Spinal cord (tissue), 10 donors: ENCODE data around the gene CHMP4A. TPM values are rescaled to one million over a fixed set of nuclear protein-coding genes. Genes with fewer than 3 reads are reported as not detected.
A peak's percentile ranks its signal among the peaks of the same experiment; 100 is the strongest.

ENCODE experiments used
- DNase-seq, 6 donors: peaks; one replicate each; pipeline versions ENCODE4 v3.0.0 to v3.0.0-alpha.2; 2013 to 2015; ENCODE audit warnings: low spot score in 6 of 6, low read depth in 4 of 6
- H3K27ac ChIP-seq: one replicate; pipeline ENCODE4 v1.5.1; 2013; ENCODE audit warnings: low read depth, low read length, control low read depth
- H3K27me3 ChIP-seq: one replicate; pipeline ENCODE4 v1.6.1; 2013; ENCODE audit warnings: low read length; ENCODE audit not compliant: control insufficient read depth, insufficient read depth
- H3K36me3 ChIP-seq: one replicate; pipeline ENCODE4 v1.6.1; 2013; ENCODE audit warnings: low read length; ENCODE audit not compliant: control insufficient read depth, insufficient read depth
- H3K4me1 ChIP-seq: one replicate; pipeline ENCODE4 v1.6.1; 2013; ENCODE audit warnings: low read length; ENCODE audit not compliant: control insufficient read depth, insufficient read depth
- H3K4me3 ChIP-seq: one replicate; pipeline ENCODE4 v1.5.1; 2013; ENCODE audit warnings: low read depth, low read length, control low read depth
- H3K9me3 ChIP-seq: one replicate; pipeline ENCODE4 v1.6.1; 2013; ENCODE audit warnings: low read length; ENCODE audit not compliant: control insufficient read depth, insufficient read depth
- WGBS: methylation state at CpG from one replicate; pipeline ENCODE4 v1.1.5; 2013; ENCODE audit warnings: missing lambda C conversion rate; ENCODE audit not compliant: insufficient coverage; 5-methylcytosine and 5-hydroxymethylcytosine counted together
- polyA plus RNA-seq, 2 donors: library from polyadenylated mRNA; unstranded; fragments of 120-200 nt; gene quantifications; one replicate each; pipeline ENCODE4 v1.2.1, GENCODE V29; 2013; ENCODE audit not compliant: insufficient read length in 2 of 2
- total RNA-seq, 2 donors: library from RNA; depleted of rRNA in 1 of 2; stranded (reverse); fragments of 120-200 nt in 1 of 2; fragments of >200 nt in 1 of 2; gene quantifications; one replicate each; pipeline versions ENCODE4 v1.2.3 to v1.2.4, GENCODE V29; 2013 to 2014
- donor health status: healthy.

CHMP4A gene
- total and polyA plus RNA-seq, 4 donors = 23.2 to 62.9 (median 46.5) TPM

DNA sequence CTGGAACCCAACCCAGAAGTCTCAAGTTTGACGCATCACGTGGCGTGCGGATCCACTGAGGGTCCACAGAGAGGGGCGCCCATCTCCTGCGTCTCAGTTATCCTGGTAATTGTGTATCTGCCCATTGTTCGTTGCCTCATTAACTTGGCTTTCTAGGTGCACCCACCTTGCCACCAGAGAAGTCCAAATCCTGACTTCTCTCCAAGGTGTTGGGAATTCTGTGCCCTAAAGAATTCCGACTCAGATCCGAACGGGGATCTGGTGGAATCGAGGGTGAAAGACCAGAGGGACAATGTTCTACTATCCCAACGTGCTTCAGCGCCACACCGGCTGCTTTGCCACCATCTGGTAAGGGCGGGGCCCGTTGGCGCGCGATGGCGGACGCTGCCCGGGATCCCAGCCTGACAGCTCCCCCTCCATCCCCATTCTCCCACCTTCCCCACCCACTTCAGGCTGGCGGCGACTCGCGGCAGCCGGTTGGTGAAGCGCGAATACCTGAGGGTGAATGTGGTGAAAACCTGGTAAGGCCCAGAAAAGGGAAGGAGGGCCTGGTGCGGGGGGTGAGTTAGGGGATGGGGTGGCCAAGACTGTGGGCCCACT, 40.9 kb downstream of the CHMP4A start:
- DNase-seq = peak in 2 of 6 donors; percentile 69 to 71
- H3K4me1 ChIP-seq = peaks cover 34% of the 10 kb centered on the region
- H3K9me3 ChIP-seq = no peaks in the 10 kb centered on the region
- peaks cover 45% of the 10 kb centered on the region for H3K36me3 ChIP-seq
- WGBS = under 1% methylated on average over 28 of the region's 30 CpGs
- peak overlapping the region; percentile 79 for H3K27ac ChIP-seq
- H3K4me3 ChIP-seq = peak overlapping the region; percentile 79
- H3K27me3 ChIP-seq = no peaks in the 10 kb centered on the region

DNA sequence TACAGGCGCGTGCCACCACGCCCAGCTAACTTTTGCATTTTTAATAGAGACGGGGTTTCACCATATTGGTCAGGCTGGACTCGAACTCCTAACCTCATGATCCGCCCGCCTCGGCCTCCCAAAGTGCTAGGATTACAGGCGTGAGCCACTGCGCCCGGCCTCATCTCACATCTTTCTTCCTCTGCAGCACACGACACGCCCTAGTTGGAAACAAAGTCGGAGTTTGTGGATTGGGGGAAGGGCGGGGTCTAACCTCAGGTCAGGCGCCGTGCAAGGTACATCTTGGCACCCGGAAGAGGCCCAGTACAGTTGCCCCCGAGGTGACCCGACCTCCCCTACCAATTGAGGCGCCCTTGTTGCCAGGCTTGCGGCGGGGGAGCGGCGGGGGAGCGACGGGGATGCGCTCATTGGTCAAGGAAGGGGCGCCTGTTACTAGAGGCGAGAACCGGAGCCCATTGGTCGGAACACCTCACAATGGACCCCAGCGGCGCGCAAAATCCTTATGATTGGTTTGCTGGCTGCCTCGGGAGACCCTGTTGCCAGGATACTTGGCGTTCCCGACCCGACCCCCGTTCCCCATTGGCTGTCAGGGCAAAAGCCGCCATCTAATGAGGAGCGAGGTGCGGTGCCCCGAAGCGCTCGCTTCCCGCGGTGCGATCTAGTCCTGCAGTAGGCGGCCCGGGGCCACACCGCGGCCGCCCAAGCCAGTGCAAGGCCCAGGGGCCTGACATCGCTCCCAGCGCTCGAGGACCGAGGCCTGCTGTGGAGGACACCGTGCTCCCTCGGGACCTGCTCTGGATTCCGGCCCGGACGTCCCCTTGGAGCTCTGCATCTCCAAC, 41.6 kb downstream of the CHMP4A start, which contains the start of gene REC8:
Gene REC8 (plus strand): TSS at position 659 of the 839 bp plus-strand sequence. CDS start 473 bp downstream, outside the sequence.
- H3K27ac ChIP-seq = peak within 1 kb of the TSS; percentile 79

DNA sequence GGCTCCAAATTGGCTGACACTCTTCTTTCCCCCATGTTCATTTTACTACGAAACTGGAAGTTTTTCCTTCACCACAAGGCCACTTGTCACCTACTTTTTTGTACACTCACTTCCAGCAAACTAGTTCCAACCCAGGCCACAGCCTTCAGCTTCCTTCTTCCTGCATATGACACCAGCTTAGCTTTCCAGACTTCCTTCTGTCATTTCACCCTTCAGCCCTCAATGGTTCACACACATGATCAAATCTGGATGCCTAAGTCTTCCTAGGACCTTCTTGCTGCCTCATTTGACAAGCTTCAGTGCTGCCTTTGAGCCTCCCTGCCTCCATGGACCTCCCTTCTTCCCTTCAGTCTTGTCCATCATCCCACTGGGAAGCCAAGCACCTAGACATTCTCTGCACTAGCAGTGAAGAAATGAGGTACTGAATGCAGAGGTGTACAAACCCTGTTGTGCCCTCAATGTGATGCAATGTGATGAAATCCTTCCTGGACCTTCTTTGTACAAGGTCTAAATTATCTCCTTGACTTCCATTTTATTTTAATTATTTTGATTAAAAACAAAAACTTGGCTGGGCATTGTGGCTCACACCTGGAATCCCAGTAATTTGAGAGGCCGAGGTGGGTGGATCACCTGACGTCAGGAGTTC, 45.7 kb downstream of the CHMP4A start:
- H3K9me3 ChIP-seq = no peaks in the 10 kb centered on the region
- peaks cover 29% of the 10 kb centered on the region for H3K4me1 ChIP-seq
- H3K36me3 ChIP-seq = peaks cover 45% of the 10 kb centered on the region
- DNase-seq = no peak
- H3K27ac ChIP-seq = no peak overlapping the region
- 91% methylated on average over 3 of the region's 3 CpGs for WGBS
- H3K4me3 ChIP-seq = no peak overlapping the region
- no peaks in the 10 kb centered on the region for H3K27me3 ChIP-seq

More for the DNA sequence above, 41.6 kb downstream of the CHMP4A start, which contains the start of gene REC8:
- Histone ChIP-seq H3K4me3 (peak within 1 kb of the TSS; percentile 79), H3K36me3 (peaks cover 41% of the 10 kb centered on the region), H3K27me3 (no peaks in the 10 kb centered on the region), H3K4me1 (peaks cover 34% of the 10 kb centered on the region), H3K9me3 (no peaks in the 10 kb centered on the region)
- 6% methylated on average over 55 of the region's 63 CpGs for WGBS
- DNase-seq = peak; percentile 86 to 99 (median 96)

DNA sequence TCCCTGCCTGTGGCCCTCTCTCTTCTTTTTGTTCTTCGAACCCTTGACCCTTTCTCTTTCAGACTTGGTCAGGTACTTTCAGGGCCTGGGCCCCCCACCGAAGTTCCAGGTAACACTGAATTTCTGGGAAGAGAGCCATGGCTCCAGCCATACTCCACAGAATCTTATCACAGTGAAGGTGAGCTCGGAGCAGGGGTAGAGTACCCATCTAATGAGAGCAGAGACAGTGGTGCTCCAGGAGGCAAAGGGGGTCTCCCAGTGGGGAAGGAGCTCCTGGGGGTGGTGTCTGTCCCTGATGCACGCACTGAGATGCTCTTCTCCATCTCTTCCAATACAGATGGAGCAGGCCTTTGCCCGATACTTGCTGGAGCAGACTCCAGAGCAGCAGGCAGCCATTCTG, 47.5 kb downstream of the CHMP4A start:
- Histone ChIP-seq H3K9me3 (no peaks in the 10 kb centered on the region), H3K4me3 (no peak overlapping the region), H3K27ac (no peak overlapping the region), H3K27me3 (no peaks in the 10 kb centered on the region), H3K4me1 (peaks cover 29% of the 10 kb centered on the region), H3K36me3 (peaks cover 51% of the 10 kb centered on the region)
- 95% methylated on average over 3 of the region's 5 CpGs for WGBS
- no peak for DNase-seq

DNA sequence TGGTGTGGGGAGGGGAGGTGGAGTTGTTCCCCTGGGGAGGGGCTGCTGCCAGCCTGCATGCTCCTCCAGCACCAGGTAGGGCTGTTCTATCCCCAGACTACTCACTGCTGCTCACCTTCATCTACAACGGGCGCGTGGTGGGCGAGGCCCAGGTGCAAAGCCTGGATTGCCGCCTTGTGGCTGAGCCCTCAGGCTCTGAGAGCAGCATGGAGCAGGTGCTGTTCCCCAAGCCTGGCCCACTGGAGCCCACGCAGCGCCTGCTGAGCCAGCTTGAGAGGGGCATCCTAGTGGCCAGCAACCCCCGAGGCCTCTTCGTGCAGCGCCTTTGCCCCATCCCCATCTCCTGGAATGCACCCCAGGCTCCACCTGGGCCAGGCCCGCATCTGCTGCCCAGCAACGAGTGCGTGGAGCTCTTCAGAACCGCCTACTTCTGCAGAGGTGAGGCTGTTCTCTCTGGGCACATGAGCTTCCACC, 48.7 kb downstream of the CHMP4A start:
- Histone ChIP-seq H3K4me3 (no peak overlapping the region), H3K4me1 (peaks cover 32% of the 10 kb centered on the region), H3K9me3 (no peaks in the 10 kb centered on the region), H3K27ac (no peak overlapping the region), H3K36me3 (peaks cover 63% of the 10 kb centered on the region), H3K27me3 (no peaks in the 10 kb centered on the region)
- DNase-seq = no peak
- WGBS = 95% methylated on average over 14 of the region's 14 CpGs

DNA sequence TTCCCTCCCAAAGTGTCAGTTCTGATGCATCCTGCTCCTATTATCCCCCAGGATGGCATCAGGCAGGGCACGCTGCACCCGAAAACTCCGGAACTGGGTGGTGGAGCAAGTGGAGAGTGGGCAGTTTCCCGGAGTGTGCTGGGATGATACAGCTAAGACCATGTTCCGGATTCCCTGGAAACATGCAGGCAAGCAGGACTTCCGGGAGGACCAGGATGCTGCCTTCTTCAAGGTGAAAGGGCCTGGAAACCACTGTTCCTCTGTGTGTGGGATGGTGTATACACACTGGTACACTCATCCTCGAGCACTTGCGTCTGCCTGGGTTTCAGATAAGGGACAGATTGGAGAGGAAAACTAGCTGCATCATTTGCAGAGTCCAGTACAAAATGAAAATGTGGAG, 51.2 kb downstream of the CHMP4A start:
- H3K27me3 ChIP-seq = no peaks in the 10 kb centered on the region
- H3K27ac ChIP-seq = peak overlapping the region; percentile 77
- H3K4me3 ChIP-seq = peak overlapping the region; percentile 68
- H3K4me1 ChIP-seq = peaks cover 32% of the 10 kb centered on the region
- 87% methylated on average over 7 of the region's 8 CpGs for WGBS
- no peaks in the 10 kb centered on the region for H3K9me3 ChIP-seq
- H3K36me3 ChIP-seq = peaks cover 80% of the 10 kb centered on the region
- no peak for DNase-seq

DNA sequence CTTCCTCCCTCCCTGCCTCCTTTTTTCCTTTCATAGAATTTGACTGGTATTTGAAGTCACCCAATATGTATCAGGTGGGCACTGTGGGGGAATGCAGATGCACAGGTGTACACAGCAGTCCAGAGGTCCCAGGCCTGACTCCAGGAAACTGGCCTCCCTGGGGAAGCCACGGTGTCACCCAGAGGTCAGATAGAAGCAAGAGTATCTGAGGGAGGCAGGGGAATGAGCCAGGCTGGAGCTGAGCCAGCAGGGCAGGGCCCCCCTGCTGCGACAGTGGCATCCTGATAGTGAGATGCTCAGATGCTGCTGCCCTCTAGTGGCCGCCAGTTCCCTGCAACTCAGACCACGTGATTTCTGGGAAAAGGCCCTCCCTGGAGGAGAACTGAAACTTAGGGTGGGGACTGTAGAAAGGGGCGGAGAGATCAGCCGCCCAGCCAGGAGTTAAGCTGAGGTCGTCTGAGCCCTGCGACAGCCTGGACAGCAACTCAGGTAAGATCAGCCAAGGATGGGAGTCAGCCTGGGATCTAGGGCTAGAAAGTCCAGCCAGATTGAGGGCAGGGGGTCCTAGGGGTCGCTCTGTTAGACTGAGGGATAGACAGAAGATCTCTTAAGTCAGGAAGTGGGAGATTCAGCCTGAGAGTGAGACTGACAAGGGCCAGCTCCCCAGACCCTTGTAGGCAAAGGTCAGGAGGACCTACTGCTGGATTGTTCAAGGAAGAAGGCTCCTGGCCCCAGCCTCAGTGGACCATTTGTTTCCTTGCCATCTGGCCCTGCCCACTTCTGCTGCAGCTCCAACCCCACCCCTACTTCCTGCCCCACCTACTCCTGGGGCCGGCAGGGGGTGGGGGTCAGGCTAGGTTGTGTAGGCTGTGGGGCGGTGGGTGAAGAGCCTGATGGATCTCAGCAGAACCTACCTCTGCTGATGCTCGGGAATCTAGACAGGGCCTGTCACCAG, 52.2 kb downstream of the CHMP4A start, which contains the start of gene IRF9:
Gene IRF9 (plus strand): TSS at position 416 of the 955 bp plus-strand sequence. CDS start 880 bp downstream, outside the sequence.
- peak within 1 kb of the TSS; percentile 68 for H3K4me3 ChIP-seq
- H3K36me3 ChIP-seq = peaks cover 81% of the 10 kb centered on the region
- no peaks in the 10 kb centered on the region for H3K27me3 ChIP-seq
- peak; percentile 80 to 97 (median 88) for DNase-seq
- H3K27ac ChIP-seq = peak within 1 kb of the TSS; percentile 77
- 2% methylated on average over 9 of the region's 12 CpGs for WGBS
- peaks cover 32% of the 10 kb centered on the region for H3K4me1 ChIP-seq
- no peaks in the 10 kb centered on the region for H3K9me3 ChIP-seq

DNA sequence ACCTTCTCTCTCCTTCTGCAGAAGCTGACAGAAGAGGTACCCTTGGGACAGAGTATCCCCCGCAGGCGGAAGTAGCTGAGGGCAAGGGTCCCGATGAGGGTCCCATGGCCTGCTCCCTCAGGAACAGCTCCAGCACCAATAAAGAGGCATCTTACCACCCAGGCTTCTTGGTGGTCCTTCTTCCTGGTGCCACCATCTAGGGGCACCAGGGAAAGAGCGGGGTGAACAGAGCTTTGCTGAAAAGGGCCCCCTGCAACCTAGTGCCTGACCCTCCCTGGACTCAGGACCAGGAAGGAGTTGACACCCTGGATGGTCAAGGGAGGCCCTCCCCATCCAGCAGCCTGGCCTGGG, 52.8 kb downstream of the CHMP4A start:
- H3K4me1 ChIP-seq = peaks cover 32% of the 10 kb centered on the region
- H3K27me3 ChIP-seq = no peaks in the 10 kb centered on the region
- no peaks in the 10 kb centered on the region for H3K9me3 ChIP-seq
- DNase-seq = no peak
- H3K36me3 ChIP-seq = peaks cover 81% of the 10 kb centered on the region
- H3K27ac ChIP-seq = peak overlapping the region; percentile 63
- WGBS = 97% methylated on average over 3 of the region's 4 CpGs
- no peak overlapping the region for H3K4me3 ChIP-seq
